WI38 (cell line): ENCODE results near the gene RPS14.
A peak's percentile ranks its signal among the peaks of the same experiment; 100 is the strongest.
"Not testable (repeated sequence)": the region's sequence is repeated elsewhere in the genome, so short reads cannot be mapped to it uniquely, and the experiment has no call there.

Source experiments
- H3K4me3 ChIP-seq: 2 replicates; pipeline ENCODE4 v1.5.1; 2011; ENCODE audit warnings: low read depth, mild to moderate bottlenecking, control low read depth, low read length
- CTCF ChIP-seq: IDR thresholded peaks from 2 replicates; pipeline ENCODE4 v1.5.1; 2012; ENCODE audit warnings: low read depth, mild to moderate bottlenecking, control low read depth, low read length

The RPS14 gene

GRCh38 chr5:150461231-150461630 is 11.7 kb upstream of the RPS14 start:
- TF ChIP-seq CTCF = no peak
- H3K4me3 ChIP-seq = no peak overlapping the region

- H3K4me3 ChIP-seq = no peak overlapping the region
- no peak for TF ChIP-seq CTCF
These were observed 11.2 kb upstream of the RPS14 start for GRCh38 chr5:150460781-150461180.

GRCh38 chr5:150458802-150459557 is 9.4 kb upstream of the RPS14 start:
- TF ChIP-seq CTCF = peak; percentile 74
- H3K4me3 ChIP-seq = no peak overlapping the region

- TF ChIP-seq CTCF = no peak
These were observed 8.2 kb upstream of the RPS14 start for GRCh38 chr5:150457562-150458240.

GRCh38 chr5:150457121-150457520 is 7.6 kb upstream of the RPS14 start:
- no peak for TF ChIP-seq CTCF
- H3K4me3 ChIP-seq = no peak overlapping the region

More at GRCh38 chr5:150457562-150458240, 8.2 kb upstream of the RPS14 start:
- H3K4me3 ChIP-seq = no peak overlapping the region

- no peak overlapping the region for H3K4me3 ChIP-seq
- TF ChIP-seq CTCF = no peak
These were observed 5.1 kb upstream of the RPS14 start for GRCh38 chr5:150454492-150455229.

GRCh38 chr5:150454027-150454426 is 4.5 kb upstream of the RPS14 start:
- not testable (repeated sequence) for H3K4me3 ChIP-seq
